ENCODE measurements around the gene CNTNAP5.

Gene CNTNAP5

DNA sequence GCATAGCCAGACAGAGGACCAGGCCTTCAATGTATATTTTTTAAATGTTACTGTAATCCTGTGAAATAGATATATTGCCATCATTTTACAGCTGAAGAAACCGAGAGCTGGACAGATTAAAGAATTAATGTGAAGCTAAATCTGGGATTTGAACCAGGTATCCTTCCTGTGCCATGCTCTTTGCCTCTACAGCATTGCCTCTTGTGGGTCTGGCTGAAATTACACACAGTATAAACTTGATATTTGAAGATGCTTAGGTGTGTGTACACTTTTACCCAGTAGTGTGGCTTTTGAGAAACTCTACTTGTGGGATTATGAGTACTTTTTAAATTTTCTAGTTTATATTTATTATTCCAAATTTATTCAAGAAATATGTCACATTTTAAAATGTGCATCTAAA is 264.5 kb downstream of the CNTNAP5 start:
- Histone ChIP-seq H3K27me3 (ENCODE audit: low read depth, low read length) (no peaks in the 10 kb centered on the region), H3K27ac (ENCODE audit: low read length) (no peak overlapping the region), H3K9me3 (ENCODE audit: insufficient read depth, low read length) (no peaks in the 10 kb centered on the region; the same call in 1 of the 2 replicates), H3K79me2 (ENCODE audit: low read length) (no peaks in the 10 kb centered on the region), H3K4me2 (ENCODE audit: low read length) (no peak overlapping the region), H4K20me1 (ENCODE audit: insufficient read depth, low read length) (no peaks in the 10 kb centered on the region), H2AFZ (ENCODE audit: low read depth, low read length) (no peak overlapping the region), H3K4me3 (ENCODE audit: low read length) (no peak overlapping the region), H3K4me1 (ENCODE audit: low read length) (no peaks in the 10 kb centered on the region), H3K9ac (ENCODE audit: low read length) (no peak overlapping the region), H3K36me3 (replicated peaks; ENCODE audit: low read depth, low read length) (no peaks in the 10 kb centered on the region)
- no peak for TF ChIP-seq CTCF (IDR thresholded peaks at IDR 0.05; ENCODE audit: low read depth, low read length)
- no peak for TF ChIP-seq EZH2phosphoT487 (IDR thresholded peaks at IDR 0.05; ENCODE audit: low read depth)

DNA sequence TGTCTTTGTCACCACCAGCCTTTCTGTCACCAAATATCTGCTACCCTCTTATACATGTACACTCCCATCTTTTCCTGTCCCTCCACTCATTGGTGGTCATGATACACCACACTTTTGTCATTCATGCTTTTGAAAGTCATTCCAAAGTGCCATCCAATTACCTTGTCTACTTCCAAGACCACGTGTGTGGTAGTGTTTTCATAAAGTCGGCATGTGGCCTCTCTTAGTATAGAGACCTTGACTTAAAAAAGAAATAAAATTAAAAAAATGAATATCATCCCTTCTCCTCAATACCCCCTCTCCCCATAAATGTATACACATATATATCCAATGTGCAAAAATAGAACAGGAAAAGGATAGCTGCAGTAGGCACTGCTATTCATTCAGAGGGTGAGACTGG is 271.4 kb downstream of the CNTNAP5 start:
- H2AFZ ChIP-seq (ENCODE audit: low read depth, low read length): no peak overlapping the region
- H3K9ac ChIP-seq (ENCODE audit: low read length): no peak overlapping the region
- no peaks in the 10 kb centered on the region for H3K9me3 ChIP-seq (ENCODE audit: insufficient read depth, low read length)
- no peaks in the 10 kb centered on the region for H4K20me1 ChIP-seq (ENCODE audit: insufficient read depth, low read length)
- no peak overlapping the region for H3K27ac ChIP-seq (ENCODE audit: low read length)
- no peak overlapping the region for H3K4me3 ChIP-seq (ENCODE audit: low read length)
- no peaks in the 10 kb centered on the region for H3K4me1 ChIP-seq (ENCODE audit: low read length)
- no peaks in the 10 kb centered on the region for H3K27me3 ChIP-seq (ENCODE audit: low read depth, low read length)
- no peaks in the 10 kb centered on the region for H3K36me3 ChIP-seq (replicated peaks; ENCODE audit: low read depth, low read length)
- TF ChIP-seq CTCF (IDR thresholded peaks at IDR 0.05; ENCODE audit: low read depth, low read length) (no peak), EZH2phosphoT487 (IDR thresholded peaks at IDR 0.05; ENCODE audit: low read depth) (no peak)
- H3K4me2 ChIP-seq (ENCODE audit: low read length): no peak overlapping the region
- H3K79me2 ChIP-seq (ENCODE audit: low read length): no peaks in the 10 kb centered on the region

DNA sequence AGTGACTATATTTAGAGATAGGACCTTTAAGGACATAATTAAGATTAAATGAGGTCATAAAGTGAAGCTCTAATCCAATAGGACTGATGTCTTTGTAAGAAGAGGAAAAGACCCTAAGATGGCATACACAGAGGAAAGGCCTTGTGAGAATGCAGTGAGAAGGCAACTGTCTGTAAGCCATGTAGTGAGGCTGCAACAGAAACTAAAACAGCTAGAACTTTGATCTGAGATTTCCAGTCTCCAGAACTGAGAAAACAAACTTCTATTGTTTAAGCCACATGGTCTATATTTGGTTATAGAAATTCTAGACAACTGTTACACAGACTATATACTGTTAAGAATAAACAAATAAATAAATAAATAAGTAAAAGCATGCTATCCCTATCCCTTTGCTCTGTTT is 276.8 kb downstream of the CNTNAP5 start:
- H4K20me1 ChIP-seq (ENCODE audit: insufficient read depth, low read length): no peaks in the 10 kb centered on the region
- H3K36me3 ChIP-seq (replicated peaks; ENCODE audit: low read depth, low read length): no peaks in the 10 kb centered on the region
- no peaks in the 10 kb centered on the region for H3K9me3 ChIP-seq (ENCODE audit: insufficient read depth, low read length)
- H3K79me2 ChIP-seq (ENCODE audit: low read length): no peaks in the 10 kb centered on the region
- peaks cover 8% of the 10 kb centered on the region for H3K4me1 ChIP-seq (ENCODE audit: low read length)
- H3K4me3 ChIP-seq (ENCODE audit: low read length): no peak overlapping the region
- no peak overlapping the region for H3K4me2 ChIP-seq (ENCODE audit: low read length)
- TF ChIP-seq CTCF (IDR thresholded peaks at IDR 0.05; ENCODE audit: low read depth, low read length) (no peak), EZH2phosphoT487 (IDR thresholded peaks at IDR 0.05; ENCODE audit: low read depth) (no peak)
- no peak overlapping the region for H3K9ac ChIP-seq (ENCODE audit: low read length)
- H3K27me3 ChIP-seq (ENCODE audit: low read depth, low read length): no peaks in the 10 kb centered on the region
- no peak overlapping the region for H3K27ac ChIP-seq (ENCODE audit: low read length)
- no peak overlapping the region for H2AFZ ChIP-seq (ENCODE audit: low read depth, low read length)

GRCh38 chr2:124308319-124309062 is 283.4 kb downstream of the CNTNAP5 start:
- Histone ChIP-seq H3K27ac (ENCODE audit: low read length) (no peak overlapping the region), H3K4me3 (ENCODE audit: low read length) (no peak overlapping the region), H3K36me3 (replicated peaks; ENCODE audit: low read depth, low read length) (no peaks in the 10 kb centered on the region), H3K9me3 (ENCODE audit: insufficient read depth, low read length) (no peaks in the 10 kb centered on the region), H3K9ac (ENCODE audit: low read length) (no peak overlapping the region), H4K20me1 (ENCODE audit: insufficient read depth, low read length) (no peaks in the 10 kb centered on the region), H2AFZ (ENCODE audit: low read depth, low read length) (no peak overlapping the region), H3K4me1 (ENCODE audit: low read length) (peaks cover 8% of the 10 kb centered on the region), H3K79me2 (ENCODE audit: low read length) (no peaks in the 10 kb centered on the region), H3K27me3 (ENCODE audit: low read depth, low read length) (no peaks in the 10 kb centered on the region), H3K4me2 (ENCODE audit: low read length) (no peak overlapping the region)
- TF ChIP-seq EZH2phosphoT487 (IDR thresholded peaks at IDR 0.05; ENCODE audit: low read depth): no peak
- no peak for TF ChIP-seq CTCF (IDR thresholded peaks at IDR 0.05; ENCODE audit: low read depth, low read length)
